ENCODE measurements around the gene EIF4E.

DNA sequence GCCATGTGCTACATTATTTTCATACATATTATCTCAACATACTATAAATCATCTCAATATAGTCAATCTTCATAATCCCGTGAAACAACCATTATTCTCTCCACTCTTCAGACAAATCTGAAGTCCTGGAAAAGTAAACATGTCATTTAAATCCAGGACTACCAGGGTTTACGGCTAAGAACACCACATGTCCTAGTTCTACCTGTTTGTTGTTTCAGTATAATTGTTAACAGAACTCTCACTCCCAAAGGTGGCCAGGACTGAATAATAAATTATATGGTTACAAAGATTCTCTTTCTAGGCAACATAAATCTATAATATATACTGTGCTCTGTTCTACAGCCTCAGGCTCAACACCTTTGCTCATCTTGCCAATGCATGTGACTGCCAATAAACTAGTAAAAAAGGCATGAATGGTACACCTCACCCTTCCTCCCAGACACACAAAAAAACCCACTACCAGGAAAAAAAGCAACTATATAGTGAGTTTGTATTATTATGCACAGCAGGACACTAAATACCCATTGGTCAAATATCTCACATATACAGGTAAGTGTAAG lies 20.1 kb downstream of the EIF4E start:
- no peak for TF ChIP-seq CTCF (IDR thresholded peaks at IDR 0.05)
- TF ChIP-seq POLR2A (IDR thresholded peaks at IDR 0.05) = no peak

Measured in heart left ventricle (tissue), 13 donors.